ENCODE results near the gene LRP1B.

The LRP1B gene

GRCh38 chr2:141437521-141437920 is 693.3 kb downstream of the LRP1B start:
- no peak for DNase-seq (ENCODE audit: low spot score)

GRCh38 chr2:141423124-141423523 is 707.7 kb downstream of the LRP1B start:
- DNase-seq (ENCODE audit: low spot score), result no peak

- no peak for DNase-seq (ENCODE audit: low spot score)
Observed at GRCh38 chr2:141417246-141417797, 713.5 kb downstream of the LRP1B start.

GRCh38 chr2:141411419-141411818 is 719.4 kb downstream of the LRP1B start:
- no peak for DNase-seq (ENCODE audit: low spot score)

- no peak for DNase-seq (ENCODE audit: low spot score)
Observed at GRCh38 chr2:141399270-141399669, 731.5 kb downstream of the LRP1B start.

- no peak for DNase-seq (ENCODE audit: low spot score)
Observed at GRCh38 chr2:141393214-141393545, 737.6 kb downstream of the LRP1B start.

GRCh38 chr2:141392517-141393213 is 738.2 kb downstream of the LRP1B start:
- no peak for DNase-seq (ENCODE audit: low spot score)

- DNase-seq (ENCODE audit: low spot score), result no peak
Observed at GRCh38 chr2:141386168-141386567, 744.6 kb downstream of the LRP1B start.

GRCh38 chr2:141384676-141385075 is 746.1 kb downstream of the LRP1B start:
- no peak for DNase-seq (ENCODE audit: low spot score)

GRCh38 chr2:141381946-141382345 is 748.9 kb downstream of the LRP1B start:
- DNase-seq (ENCODE audit: low spot score), result no peak

GRCh38 chr2:141380008-141380979 is 750.5 kb downstream of the LRP1B start:
- DNase-seq (ENCODE audit: low spot score), result no peak

- no peak for DNase-seq (ENCODE audit: low spot score)
Observed at GRCh38 chr2:141364821-141365220, 766.0 kb downstream of the LRP1B start.

GRCh38 chr2:141362311-141362710 is 768.5 kb downstream of the LRP1B start:
- no peak for DNase-seq (ENCODE audit: low spot score)

- no peak for DNase-seq (ENCODE audit: low spot score)
Observed at GRCh38 chr2:141348481-141348880, 782.3 kb downstream of the LRP1B start.

GRCh38 chr2:141341444-141341843 is 789.4 kb downstream of the LRP1B start:
- no peak for DNase-seq (ENCODE audit: low spot score)

- no peak for DNase-seq (ENCODE audit: low spot score)
Observed at GRCh38 chr2:141331127-141331526, 799.7 kb downstream of the LRP1B start.

GRCh38 chr2:141329964-141330363 is 800.9 kb downstream of the LRP1B start:
- no peak for DNase-seq (ENCODE audit: low spot score)

GRCh38 chr2:141323571-141323970 is 807.2 kb downstream of the LRP1B start:
- no peak for DNase-seq (ENCODE audit: low spot score)

- DNase-seq (ENCODE audit: low spot score), result no peak
Observed at GRCh38 chr2:141317986-141318385, 812.8 kb downstream of the LRP1B start.

- DNase-seq (ENCODE audit: low spot score), result no peak
Observed at GRCh38 chr2:141316606-141317005, 814.2 kb downstream of the LRP1B start.

GRCh38 chr2:141316103-141316502 is 814.7 kb downstream of the LRP1B start:
- no peak for DNase-seq (ENCODE audit: low spot score)

GRCh38 chr2:141313972-141314371 is 816.8 kb downstream of the LRP1B start:
- no peak for DNase-seq (ENCODE audit: low spot score)

GRCh38 chr2:141311430-141311829 is 819.4 kb downstream of the LRP1B start:
- DNase-seq (ENCODE audit: low spot score), result no peak

All from left forelimb (tissue), 1 donor.